Lung (tissue), 12 donors: ENCODE results near the gene INPP1. TPM values are rescaled to one million over a fixed set of nuclear protein-coding genes. Genes with fewer than 3 reads are reported as not detected.

Source experiments
- ATAC-seq: fragments of 200-7000 bp; cut with Tn5 transposase; one replicate; pipeline ENCODE4 v1.9.1; 2020; ENCODE audit warnings: moderate number of reproducible peaks; ENCODE audit not compliant: insufficient read depth, low FRiP score
- DNase-seq, 3 donors: peaks; one replicate each; pipeline ENCODE4 v3.0.0-alpha.2; 2013 to 2017
- H3K27ac ChIP-seq, 2 donors: one replicate each; pipeline ENCODE4 v1.5.1; 2013; ENCODE audit warnings: mild to moderate bottlenecking in 2 of 2, moderate library complexity in 2 of 2, control low read depth in 1 of 2, inconsistent platforms in 1 of 2, low read depth in 1 of 2, low read length in 1 of 2
- H3K27me3 ChIP-seq, 3 donors: one replicate each; pipeline ENCODE4 v1.5.1; 2013; ENCODE audit warnings: low read length in 2 of 3; ENCODE audit not compliant: control insufficient read depth in 3 of 3, insufficient read depth in 3 of 3
- H3K36me3 ChIP-seq, 4 donors: one replicate each; pipeline ENCODE4 v1.5.1; 2013; ENCODE audit warnings: low read length in 4 of 4, mild to moderate bottlenecking in 1 of 4, moderate library complexity in 1 of 4; ENCODE audit not compliant: control insufficient read depth in 4 of 4, insufficient read depth in 4 of 4
- H3K4me1 ChIP-seq, 5 donors: one replicate each; pipeline ENCODE4 v1.5.1; 2013; ENCODE audit warnings: low read length in 5 of 5, mild to moderate bottlenecking in 2 of 5, moderate library complexity in 1 of 5; ENCODE audit not compliant: control insufficient read depth in 5 of 5, insufficient read depth in 5 of 5
- H3K4me3 ChIP-seq: one replicate; pipeline ENCODE4 v1.5.1; 2013; ENCODE audit warnings: mild to moderate bottlenecking, control low read depth, moderate library complexity
- H3K9ac ChIP-seq, 2 donors: one replicate each; pipeline ENCODE4 v1.5.1; 2013; ENCODE audit warnings: low read length in 2 of 2, control low read depth in 1 of 2; ENCODE audit not compliant: insufficient read depth in 1 of 2
- H3K9me3 ChIP-seq, 4 donors: one replicate each; pipeline ENCODE4 v1.5.1; 2013; ENCODE audit warnings: low read length in 3 of 4, mild to moderate bottlenecking in 1 of 4, moderate library complexity in 1 of 4; ENCODE audit not compliant: control insufficient read depth in 4 of 4, insufficient read depth in 3 of 4
- CTCF ChIP-seq: IDR thresholded peaks from 2 replicates; pipeline ENCODE4 v1.5.1; 2012; ENCODE audit warnings: mild to moderate bottlenecking; ENCODE audit errors: control extremely low read depth, extremely low read depth
- WGBS, 2 donors: extraction: QIAGEN DNeasy Blood & Tissue Kit; methylation state at CpG; one replicate each; pipeline ENCODE4 v1.1.7; 2013; 5-methylcytosine and 5-hydroxymethylcytosine counted together
- polyA plus RNA-seq, 2 donors: library from polyadenylated mRNA; stranded (reverse); fragments of 200-250 nt; gene quantifications; one replicate each; pipeline ENCODE4 v1.2.1, GENCODE V29; 2013
- total RNA-seq, 2 donors: library from RNA; depleted of rRNA in 1 of 2; stranded (reverse); fragments of >200 nt in 1 of 2; gene quantifications; one replicate each; pipeline ENCODE4 v1.2.1, GENCODE V29; 2014 to 2021
- donor health status: control.
- donor health status: control.
- donor health status: Bipolar disorder and iron deficiency.
- donor health status: healthy.
- donor health status: DM: yes; HTN: yes; CAD: no.

Gene INPP1
- total and polyA plus RNA-seq, 4 donors, result 15.7 to 26.7 (median 18.5) TPM

DNA sequence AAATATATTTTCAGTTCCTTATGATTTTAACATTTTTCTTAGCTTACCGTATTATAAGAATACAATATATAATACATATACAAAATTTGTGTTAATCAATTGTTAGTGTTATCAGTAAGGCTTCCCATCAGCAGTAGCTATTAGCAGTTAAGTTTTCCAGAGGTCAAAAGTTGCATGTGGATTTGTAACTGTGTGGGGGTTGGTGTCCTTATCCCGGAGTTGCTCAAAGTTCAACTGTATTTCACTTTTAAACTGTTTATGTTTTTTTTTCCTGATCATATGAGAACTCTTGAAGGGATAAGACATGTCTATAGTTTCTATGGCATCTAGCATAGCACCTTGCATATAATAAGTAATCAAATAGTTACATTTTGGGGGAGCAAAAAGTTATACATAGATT is 52.9 kb downstream of the INPP1 start:
- H3K9me3 ChIP-seq, result no peaks in the 10 kb centered on the region
- H3K27me3 ChIP-seq, result no peaks in the 10 kb centered on the region
- no peak overlapping the region for H3K9ac ChIP-seq
- H3K4me3 ChIP-seq, result no peak overlapping the region
- no peaks in the 10 kb centered on the region for H3K36me3 ChIP-seq
- H3K27ac ChIP-seq, result no peak overlapping the region
- no peak for TF ChIP-seq CTCF
- no peaks in the 10 kb centered on the region for H3K4me1 ChIP-seq
- WGBS, 2 donors, result 79 to 80% methylated on average over 2 of the region's 2 CpGs
- no peak for ATAC-seq
- DNase-seq, result no peak

- no peak overlapping the region for H3K4me3 ChIP-seq
- no peak for TF ChIP-seq CTCF
- H3K36me3 ChIP-seq, result no peaks in the 10 kb centered on the region
- H3K27ac ChIP-seq, result no peak overlapping the region
- ATAC-seq (no peak), DNase-seq (no peak)
- no peaks in the 10 kb centered on the region for H3K9me3 ChIP-seq
- peaks cover 0 to 2% (median 0%) of the 10 kb centered on the region in 3 donors for H3K27me3 ChIP-seq
- WGBS, 2 donors, result 53 to 65% methylated on average over 5 of the region's 5 CpGs
- no peak overlapping the region for H3K9ac ChIP-seq
- H3K4me1 ChIP-seq, result peaks cover 0 to 8% (median 0%) of the 10 kb centered on the region in 5 donors
Observed at GRCh38 chr2:190402986-190403603, 59.7 kb downstream of the INPP1 start.

- Histone ChIP-seq H3K36me3 (no peaks in the 10 kb centered on the region), H3K4me3 (no peak overlapping the region), H3K4me1 (peaks cover 0 to 11% (median 0%) of the 10 kb centered on the region in 5 donors), H3K9ac (no peak overlapping the region), H3K27ac (no peak overlapping the region), H3K9me3 (no peaks in the 10 kb centered on the region), H3K27me3 (peaks cover 0 to 7% (median 4%) of the 10 kb centered on the region in 3 donors)
- no peak for TF ChIP-seq CTCF
- DNase-seq (no peak), ATAC-seq (peak; percentile 16)
Observed at GRCh38 chr2:190404487-190404886, 61.1 kb downstream of the INPP1 start.

- Histone ChIP-seq H3K9ac (no peak overlapping the region), H3K36me3 (no peaks in the 10 kb centered on the region), H3K27ac (no peak overlapping the region), H3K9me3 (no peaks in the 10 kb centered on the region), H3K27me3 (peaks cover 0 to 7% (median 7%) of the 10 kb centered on the region in 3 donors), H3K4me3 (no peak overlapping the region), H3K4me1 (peaks cover 0 to 11% (median 0%) of the 10 kb centered on the region in 5 donors)
- DNase-seq (no peak), ATAC-seq (no peak)
- TF ChIP-seq CTCF, result no peak
- 90% methylated on average over 3 of the region's 3 CpGs for WGBS, 2 donors
Observed at GRCh38 chr2:190405070-190405469, 61.7 kb downstream of the INPP1 start.
